CD4-positive, alpha-beta T cell treated with Interleukin-4 for 4 hours (primary cell): ENCODE data around the gene PSMD11.

Experiments
- DNase-seq: peaks from one replicate; pipeline ENCODE4 v3.0.0-alpha.2; 2020

PSMD11 gene

GRCh38 chr17:32470405-32471167, 26.3 kb downstream of the PSMD11 start:
- DNase-seq: no peak

GRCh38 chr17:32471652-32472051, 27.3 kb downstream of the PSMD11 start:
- DNase-seq: no peak

- no peak for DNase-seq
Measured at GRCh38 chr17:32475258-32475657, 30.9 kb downstream of the PSMD11 start.

- DNase-seq: no peak
Measured at GRCh38 chr17:32477220-32477619, 32.9 kb downstream of the PSMD11 start.

GRCh38 chr17:32479074-32479617, 34.8 kb downstream of the PSMD11 start:
- DNase-seq: no peak

- no peak for DNase-seq
Measured at GRCh38 chr17:32481193-32481592, 36.9 kb downstream of the PSMD11 start.

- DNase-seq: no peak
Measured at GRCh38 chr17:32482568-32483320, 38.4 kb downstream of the PSMD11 start.

- DNase-seq: peak; percentile 62
Measured at GRCh38 chr17:32483451-32484019, 39.2 kb downstream of the PSMD11 start.

- DNase-seq: no peak
Measured at GRCh38 chr17:32484041-32484461, 39.7 kb downstream of the PSMD11 start.

GRCh38 chr17:32484628-32485027, 40.3 kb downstream of the PSMD11 start:
- no peak for DNase-seq

GRCh38 chr17:32485261-32486110, 41.2 kb downstream of the PSMD11 start:
- DNase-seq: no peak

GRCh38 chr17:32486111-32486700, 41.9 kb downstream of the PSMD11 start:
- DNase-seq: peak; percentile 59

- DNase-seq: peak; percentile 65
Measured at GRCh38 chr17:32486701-32487472, 42.6 kb downstream of the PSMD11 start, which contains the start of gene CDK5R1. TSS of gene CDK5R1 (plus strand) at chr17:32486993. CDS start at chr17:32487621, 628 bp downstream.

GRCh38 chr17:32487473-32488176, 43.3 kb downstream of the PSMD11 start:
- DNase-seq: peak; percentile 21

GRCh38 chr17:32488177-32488542, 43.9 kb downstream of the PSMD11 start:
- DNase-seq: no peak

GRCh38 chr17:32488604-32489180, 44.4 kb downstream of the PSMD11 start:
- DNase-seq: no peak

GRCh38 chr17:32489320-32490100, 45.2 kb downstream of the PSMD11 start:
- DNase-seq: no peak

GRCh38 chr17:32490101-32490482, 45.8 kb downstream of the PSMD11 start:
- peak; percentile 15 for DNase-seq
